NCI-H82 (cell line): ENCODE results near the gene SLC30A7.
A peak's percentile ranks its signal among the peaks of the same experiment; 100 is the strongest.
"Not testable (repeated sequence)": the region's sequence is repeated elsewhere in the genome, so short reads cannot be mapped to it uniquely, and the experiment has no call there.

ENCODE experiments used
- DNase-seq: peaks from one replicate; lab custom pipeline; 2025; lab: John Stamatoyannopoulos, UW

SLC30A7 gene

DNA sequence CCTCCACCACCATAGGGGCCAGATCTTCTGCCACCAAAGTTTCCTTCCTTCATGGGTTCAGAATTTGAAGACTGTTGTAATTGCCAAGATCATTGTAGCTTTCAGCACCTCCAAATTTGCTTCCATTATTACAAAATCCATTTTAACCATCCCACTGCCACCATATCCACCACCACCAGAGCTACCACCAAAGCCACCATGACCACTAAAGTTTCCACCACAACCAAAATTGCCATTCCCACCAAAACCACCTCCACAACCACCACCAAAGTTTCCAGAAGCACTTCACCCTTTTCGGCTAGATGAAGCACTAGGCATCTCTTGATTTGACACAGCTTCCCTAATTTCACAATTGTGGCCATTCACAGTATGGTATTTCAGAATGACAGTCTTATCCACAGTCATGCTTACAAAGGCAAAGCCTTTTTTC, 45.2 kb downstream of the SLC30A7 start:
- DNase-seq: no peak

DNA sequence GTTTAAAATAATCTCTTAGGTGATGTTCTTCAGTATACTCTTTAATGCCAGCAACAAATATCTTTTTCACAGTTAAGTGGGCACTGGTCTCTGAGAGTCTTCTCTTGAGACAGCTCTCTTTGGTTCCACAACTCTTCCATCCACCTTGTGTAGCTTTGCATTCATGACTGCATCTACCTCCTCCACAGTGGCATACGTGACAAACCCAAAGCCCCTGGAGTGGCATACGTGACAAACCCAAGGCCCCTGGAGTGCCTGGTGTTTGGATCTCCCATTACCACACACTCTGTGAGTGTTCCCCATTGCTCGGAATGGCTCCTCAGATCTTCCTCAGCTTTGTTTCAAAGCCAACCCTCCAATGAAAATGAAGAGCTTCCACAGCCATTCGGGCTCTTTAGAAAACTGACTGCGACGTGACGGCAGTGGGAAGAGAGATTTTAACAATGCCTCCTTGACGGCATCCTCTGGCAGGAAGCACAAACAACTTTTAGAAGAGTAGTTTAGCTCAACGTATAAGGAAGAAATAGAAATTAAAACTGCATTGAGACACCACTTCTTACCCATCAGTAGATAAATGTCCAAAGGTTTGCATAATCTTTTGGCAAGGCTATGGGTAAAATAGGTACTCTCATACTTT, 45.8 kb downstream of the SLC30A7 start:
- DNase-seq: no peak

DNA sequence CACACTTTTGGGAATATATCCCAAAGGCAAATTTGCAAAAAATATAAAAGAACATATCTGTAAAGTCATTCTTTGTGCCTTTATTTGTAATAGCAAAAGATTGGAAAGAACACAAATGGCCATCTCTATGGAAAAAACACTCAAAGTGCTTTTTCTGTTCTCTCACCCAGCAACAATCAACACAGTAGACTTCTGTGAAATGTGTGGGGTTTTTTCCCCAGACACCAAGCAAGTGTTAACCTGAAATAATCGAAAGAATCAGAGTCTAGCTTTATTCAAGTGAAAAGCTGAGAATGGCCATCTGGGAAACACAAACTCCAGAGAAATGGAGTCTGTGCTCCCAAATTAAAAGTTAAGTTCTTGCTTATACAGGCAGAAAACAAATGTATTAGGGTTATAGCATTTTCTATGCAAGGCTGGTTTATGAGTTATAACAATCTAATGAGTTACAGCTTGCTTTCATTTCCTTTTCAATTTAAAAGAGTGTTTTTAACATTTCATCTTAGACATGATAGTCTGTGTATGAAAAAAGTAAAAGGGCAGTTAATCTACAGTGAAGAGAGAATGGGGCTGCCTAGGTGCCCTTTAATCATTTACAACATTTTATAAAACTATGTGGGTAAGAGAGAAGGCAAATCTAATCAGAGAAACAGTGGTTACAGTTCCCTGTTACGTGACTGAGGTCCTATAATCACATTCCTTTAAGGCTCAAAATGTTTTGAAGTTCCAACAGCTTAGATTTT, 46.6 kb downstream of the SLC30A7 start:
- DNase-seq: no peak

DNA sequence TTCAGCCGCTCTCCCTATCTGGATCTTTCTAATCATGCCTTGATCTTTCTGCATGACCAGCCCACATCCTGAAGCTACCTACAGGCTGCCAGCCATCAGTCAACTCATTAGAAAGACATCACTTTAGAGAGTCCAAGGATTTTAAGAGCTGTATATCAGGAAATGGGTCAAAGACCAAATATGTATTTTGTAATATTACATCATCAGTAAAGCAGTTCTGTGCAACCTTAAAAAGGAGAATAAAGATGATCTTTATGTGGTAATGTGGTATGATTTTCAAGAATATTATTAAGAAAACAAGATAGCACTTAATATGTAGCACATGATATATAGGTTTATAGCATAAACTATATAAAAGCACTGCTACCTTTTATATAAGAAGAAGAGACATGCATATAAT, 47.6 kb downstream of the SLC30A7 start:
- DNase-seq: no peak

DNA sequence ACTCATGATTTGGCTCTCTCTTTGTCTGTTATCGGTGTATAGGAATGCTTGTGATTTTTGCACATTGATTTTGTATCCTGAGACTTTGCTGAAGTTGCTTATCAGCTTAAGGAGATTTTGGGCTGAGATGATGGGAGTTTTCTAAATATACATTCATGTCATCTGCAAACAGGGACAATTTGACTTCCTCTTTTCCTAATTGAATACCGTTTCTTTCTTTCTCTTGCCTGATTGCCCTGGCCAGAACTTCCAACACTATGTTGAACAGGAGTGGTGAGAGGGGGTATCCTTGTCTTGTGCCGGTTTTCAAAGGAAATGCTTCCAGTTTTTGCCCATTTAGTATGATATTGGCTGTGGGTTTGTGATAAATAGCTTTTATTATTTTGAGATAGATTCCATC, 50.2 kb downstream of the SLC30A7 start:
- not testable (repeated sequence) for DNase-seq

DNA sequence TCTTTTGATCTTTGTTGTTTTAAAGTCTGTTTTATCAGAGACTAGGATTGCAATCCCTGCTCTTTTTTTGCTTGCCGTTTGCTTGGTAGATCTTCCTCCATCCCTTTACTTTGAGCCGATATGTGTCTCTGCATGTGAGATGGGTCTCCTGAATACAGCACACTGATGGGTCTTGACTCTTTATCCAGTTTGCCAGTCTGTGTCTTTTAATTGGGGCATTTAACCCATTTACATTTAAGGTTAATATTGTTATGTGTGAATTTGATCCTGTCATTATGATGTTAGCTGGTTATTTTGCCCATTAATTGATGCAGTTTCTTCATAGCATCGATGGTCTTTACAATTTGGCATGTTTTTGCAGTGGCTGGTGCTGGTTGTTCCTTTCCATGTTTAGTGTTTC, 51.9 kb downstream of the SLC30A7 start:
- DNase-seq: not testable (repeated sequence)

DNA sequence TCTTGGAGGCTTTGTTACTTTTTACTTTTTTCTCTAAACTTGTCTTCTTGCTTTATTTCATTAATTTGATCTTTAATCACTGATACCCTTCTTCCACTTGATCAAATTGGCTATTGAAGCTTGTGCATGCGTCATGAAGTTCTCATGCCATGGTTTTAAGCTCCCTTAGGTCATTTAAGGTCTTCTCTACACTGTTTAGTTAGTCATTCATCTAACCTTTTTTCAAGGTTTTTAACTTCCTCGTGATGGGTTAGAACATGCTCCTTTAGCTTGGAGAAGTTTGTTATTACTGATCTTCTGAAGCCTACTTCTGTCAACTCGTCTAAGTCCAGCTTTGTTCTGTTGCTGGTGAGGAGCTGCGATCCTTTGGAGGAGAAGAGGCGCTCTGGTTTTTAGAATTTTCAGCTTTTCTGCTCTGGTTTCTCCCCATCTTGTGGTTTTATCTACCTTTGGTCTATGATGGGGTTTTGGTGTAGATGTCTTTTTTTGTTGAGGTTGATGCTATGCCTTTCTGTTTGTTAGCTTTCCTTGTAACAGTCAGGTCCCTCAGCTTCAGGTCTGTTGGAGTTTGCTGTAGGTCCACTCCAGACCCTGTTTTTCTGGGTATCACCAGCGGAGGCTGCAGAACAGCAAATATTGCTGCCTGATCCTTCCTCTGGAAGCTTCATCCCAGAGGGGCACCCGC, 53.0 kb downstream of the SLC30A7 start:
- DNase-seq: not testable (repeated sequence)

DNA sequence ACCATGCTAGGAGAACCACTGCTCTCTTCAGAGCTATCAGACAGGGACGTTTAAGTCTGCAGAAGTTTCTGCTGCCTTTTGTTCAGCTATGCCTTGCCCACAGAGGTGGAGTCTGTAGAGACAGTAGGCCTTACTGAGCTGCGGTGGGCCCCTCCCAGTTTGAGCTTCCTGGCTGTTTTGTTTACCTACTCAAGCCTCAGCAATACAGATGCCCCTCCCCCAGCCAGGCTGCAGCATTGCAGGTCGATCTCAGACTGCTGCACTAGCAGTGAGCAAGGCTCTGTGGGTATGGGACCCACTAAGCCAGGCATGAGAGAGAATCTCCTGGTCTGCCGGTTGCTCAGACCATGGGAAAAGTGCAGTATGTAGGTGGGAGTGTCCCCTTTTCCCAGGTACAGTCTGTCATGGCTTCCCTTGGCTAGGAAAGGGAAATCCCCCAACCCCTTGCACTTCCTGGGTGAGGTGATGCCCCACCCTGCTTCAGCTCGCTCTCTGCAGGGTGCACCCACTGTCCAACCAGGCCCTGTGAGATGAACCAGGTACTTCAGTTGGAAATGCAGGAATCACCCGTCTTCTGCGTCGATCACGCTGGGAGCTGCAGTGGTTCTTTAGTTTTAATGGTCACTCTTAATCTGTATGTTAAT, 53.7 kb downstream of the SLC30A7 start:
- peak; percentile 68 for DNase-seq

DNA sequence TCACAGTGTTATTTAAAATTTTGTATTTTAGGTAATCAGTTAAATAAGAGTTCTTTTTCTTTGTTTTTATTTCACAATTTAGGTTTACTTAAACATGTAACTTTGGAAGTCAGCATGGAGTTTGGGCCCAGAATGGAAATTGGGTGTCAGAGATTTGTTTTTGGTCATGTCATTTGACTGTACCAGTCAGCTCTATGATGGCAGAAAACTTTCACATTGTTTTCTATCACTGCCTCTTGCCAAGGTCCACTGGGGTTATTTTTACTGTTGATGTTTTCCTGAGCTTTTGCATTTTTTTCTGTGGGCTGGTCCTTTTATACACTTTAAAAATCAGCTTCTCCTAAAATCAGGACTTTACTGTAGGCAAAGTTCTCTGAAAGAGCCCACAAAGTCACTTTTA, 54.4 kb downstream of the SLC30A7 start:
- DNase-seq: no peak

DNA sequence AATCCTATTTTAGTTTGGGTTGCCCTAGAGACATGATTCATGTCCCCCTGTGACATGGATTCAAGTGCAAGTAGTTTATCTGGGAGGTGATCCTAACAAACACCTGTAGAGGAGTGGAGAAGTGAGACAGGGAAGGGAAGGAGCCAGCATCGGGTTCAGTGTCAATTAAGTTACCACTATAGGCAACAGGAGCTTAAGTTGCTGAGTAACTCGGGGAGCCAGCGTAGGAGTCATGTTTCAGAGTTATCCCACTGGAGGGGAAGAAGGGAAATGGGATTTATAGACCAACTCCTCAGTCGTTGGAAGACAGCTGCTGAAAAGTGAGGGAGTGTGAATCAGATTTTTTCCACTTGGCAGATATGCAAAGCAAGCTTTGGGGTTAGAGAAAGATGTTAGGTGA, 54.9 kb downstream of the SLC30A7 start:
- peak; percentile 85 for DNase-seq

DNA sequence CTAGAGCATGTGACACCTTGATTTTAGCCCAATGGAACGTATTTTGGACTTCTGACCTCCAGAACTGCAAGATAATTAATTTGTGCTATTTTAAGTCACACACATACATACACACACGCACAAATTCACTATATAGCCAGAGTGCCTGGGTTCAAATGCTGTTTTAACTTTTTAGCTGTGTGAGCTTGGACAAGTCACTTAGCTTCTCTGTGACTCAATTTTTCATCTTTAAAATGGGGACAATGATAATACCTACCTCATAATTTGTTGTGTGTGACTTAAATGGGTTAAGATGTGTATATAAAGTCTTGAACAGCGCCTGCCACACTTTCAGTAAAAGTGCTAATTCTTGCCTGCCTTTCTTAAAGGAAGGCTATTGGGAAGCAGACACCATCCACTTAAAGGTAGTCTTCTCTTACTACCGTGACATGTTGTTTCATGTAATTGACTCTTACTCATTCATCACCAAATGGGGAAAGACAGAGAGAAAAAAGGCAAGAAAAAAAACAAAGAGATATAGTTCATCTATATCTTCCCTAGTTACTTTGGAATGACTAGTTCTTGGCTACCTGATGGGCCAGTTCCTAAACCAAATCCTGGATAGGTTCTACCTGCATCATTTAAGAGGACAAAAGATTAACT, 56.3 kb downstream of the SLC30A7 start:
- DNase-seq: no peak

DNA sequence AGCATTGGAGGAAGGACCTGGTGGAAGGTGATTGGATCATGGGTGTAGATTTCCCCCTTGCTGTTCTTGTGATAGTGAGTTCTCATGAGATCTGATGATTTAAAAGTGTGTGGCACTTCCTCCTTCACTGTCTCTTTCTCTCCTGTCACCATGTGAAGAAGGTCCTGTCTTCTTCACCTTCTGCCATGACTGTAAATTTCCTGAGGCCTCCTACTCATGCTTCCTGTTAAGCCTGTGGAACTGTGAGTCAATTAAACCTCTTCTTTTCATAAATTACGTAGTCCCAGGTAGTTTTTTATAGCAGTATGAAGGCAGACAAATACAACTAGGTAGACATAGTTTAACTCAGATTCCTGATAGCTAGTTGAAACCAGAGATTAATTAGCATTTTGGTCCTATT, 57.1 kb downstream of the SLC30A7 start:
- not testable (repeated sequence) for DNase-seq

DNA sequence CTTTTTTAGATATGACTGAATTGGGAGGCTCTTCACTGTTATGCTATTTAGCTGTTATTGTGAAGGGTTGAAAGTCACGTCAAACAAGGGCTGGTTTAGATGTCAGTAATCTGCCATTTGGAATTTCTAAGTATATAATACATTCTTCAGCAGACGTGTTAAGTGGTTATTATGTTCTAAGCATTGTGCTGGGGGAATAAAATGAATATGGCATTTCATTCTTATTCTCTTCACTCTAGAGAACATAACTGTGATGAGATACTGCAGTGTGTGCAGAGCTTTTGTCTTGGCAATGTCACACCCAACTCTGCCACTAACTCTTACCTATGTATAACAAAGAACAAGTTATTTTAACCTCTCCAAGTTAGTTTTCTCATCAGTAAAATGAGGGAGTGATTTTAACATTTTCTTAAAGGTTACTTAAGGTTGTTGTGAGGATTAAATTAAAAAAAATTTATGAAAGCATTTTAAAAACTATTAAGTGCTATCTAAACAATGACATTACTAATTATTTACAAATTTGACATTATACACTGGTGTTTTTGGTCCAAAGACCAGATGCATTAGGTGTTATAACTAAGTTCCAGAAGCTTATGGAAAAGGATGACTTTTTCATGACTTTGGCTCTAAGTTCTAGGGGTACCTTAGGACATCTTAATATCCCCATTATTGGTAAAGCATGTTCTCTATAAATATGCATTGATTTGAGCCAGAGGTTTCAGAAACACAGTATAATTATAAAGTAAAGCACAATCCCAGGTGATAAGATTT, 58.3 kb downstream of the SLC30A7 start:
- DNase-seq: no peak

DNA sequence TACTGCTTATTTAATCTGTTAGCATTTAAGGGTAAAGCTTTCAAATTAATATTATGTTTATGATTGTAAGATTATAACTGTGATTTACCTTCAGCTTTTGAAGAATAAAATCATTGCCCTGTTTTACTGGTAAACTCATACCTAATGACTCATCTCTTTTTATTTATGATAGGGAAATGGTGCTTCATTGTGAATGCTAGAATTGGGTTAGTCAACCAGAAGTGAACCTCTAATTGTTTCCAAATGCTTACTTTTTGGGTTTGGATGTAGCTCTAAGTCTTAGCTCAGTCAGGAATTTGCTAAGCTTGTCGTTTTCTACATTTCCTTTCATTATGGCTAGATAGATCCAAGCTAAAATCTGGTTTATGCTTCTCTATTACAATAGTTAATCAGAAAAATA, 59.4 kb downstream of the SLC30A7 start:
- DNase-seq: no peak

DNA sequence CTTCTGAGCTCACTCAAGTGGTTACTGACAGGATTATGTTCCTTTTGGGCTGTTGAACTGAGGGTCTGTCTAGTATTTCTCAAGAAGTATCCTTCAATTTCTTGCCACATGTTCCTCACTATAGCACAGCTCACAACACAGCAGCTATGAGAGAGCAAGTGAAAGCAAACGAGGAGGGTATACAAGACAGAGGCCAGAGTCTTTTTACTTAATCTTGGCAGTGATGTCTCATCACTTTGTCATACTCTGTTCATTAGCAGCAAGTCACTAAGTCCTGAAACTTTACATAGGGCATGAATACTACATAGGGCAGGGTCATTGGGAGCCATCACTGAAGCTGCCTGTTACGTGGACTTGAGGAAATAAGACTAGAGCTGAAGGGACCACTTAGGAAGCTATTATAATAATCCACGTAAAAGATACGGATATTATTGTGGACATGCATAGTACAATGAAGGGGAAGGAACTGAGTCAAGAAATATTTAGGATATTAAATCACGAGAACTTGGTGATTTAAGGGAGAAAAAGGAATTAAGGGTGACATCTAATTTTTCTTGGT, 63.7 kb downstream of the SLC30A7 start:
- no peak for DNase-seq

DNA sequence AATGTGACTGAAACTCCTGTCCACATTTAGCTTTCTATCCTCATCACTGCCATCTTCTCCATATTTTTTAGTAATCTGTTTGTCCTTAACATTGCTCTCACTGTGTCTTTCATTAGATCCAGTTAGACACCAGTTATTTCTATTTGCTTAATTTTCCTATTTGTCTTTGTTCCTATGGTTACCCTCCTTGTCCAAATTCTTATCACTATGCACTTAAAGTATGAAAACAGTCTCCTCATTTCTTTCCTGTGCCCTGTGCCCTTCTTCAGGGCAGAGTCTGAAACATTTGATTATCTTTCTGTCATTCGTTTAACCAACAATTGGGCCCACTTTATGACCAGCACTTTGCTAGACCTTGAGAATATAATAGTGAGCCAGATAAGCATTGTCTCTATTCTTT, 64.2 kb downstream of the SLC30A7 start:
- no peak for DNase-seq

DNA sequence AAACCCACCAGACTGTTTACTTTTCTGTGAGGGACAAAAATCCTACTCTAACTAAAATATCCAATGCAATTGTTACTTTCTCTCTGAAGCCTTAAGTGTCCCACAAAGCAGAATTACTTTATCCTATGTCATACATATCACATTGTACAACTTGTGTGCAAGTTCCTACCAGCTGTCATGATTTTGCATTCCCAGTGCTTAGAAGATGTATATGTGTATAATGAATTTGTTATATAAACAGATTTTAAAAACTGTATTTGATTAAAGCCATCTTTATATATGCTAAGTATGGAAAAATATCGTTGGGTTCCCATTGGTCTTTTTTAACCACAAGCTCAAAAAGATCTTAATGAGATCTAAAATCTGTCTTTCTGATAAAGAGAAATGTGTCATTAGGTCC, 72.7 kb downstream of the SLC30A7 start:
- DNase-seq: no peak

DNA sequence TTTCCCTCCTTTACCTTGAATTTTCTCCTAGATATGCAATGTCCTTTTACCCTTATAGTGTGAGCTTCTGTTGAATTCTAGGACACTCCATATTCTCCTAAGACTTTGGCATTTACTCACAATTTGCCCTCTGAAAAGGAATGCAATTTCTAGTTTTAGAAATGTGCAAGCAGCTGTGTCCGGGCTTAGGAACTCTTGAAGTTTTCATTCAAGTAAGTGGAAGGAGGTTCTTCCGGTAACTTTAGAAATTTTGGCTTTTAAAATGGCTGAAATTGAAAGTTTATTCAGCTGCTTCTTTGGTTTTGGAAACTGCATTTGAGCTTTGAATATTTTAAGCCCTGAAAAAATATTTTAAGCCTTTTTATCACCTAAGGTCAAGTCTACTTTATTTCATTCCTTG, 73.4 kb downstream of the SLC30A7 start:
- no peak for DNase-seq

DNA sequence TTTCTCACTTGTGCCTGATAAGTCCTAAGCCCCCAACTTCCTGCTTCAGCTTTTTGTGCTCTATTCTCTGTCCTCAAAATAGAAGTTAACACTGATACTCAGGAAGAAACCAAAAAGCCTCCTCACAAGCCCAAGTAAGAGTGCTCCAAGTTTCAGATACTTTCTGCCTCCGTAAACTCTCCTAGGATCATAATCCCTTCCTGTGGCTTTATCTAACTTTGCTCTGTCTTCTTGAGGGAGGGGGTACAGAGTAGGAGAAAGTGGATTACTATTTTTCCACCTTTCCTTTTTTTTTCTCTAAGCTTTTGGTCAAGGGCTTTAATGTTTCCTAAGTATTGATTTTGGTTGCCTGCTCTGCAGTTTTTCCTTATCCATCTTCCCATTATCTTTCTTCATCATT, 75.1 kb downstream of the SLC30A7 start:
- no peak for DNase-seq

DNA sequence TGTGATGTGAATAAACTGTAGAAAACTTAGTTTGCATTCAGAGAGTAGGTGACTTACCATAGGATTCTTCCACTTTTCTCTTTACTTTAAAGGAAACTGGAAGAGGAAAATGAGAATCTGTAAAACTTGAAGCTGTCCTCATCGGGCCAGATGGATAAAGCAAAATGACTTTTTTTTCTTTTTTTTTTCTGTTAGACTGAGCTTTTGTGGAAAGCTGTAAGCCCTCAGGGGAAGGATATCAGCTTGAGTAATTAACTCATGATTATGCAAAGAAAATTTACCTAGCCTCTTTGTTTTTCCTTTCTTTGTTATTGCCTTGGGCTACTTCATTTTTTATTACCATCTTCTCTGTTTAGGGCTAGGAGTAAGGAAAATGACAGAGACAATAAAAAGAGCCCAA, 76.3 kb downstream of the SLC30A7 start:
- no peak for DNase-seq

DNA sequence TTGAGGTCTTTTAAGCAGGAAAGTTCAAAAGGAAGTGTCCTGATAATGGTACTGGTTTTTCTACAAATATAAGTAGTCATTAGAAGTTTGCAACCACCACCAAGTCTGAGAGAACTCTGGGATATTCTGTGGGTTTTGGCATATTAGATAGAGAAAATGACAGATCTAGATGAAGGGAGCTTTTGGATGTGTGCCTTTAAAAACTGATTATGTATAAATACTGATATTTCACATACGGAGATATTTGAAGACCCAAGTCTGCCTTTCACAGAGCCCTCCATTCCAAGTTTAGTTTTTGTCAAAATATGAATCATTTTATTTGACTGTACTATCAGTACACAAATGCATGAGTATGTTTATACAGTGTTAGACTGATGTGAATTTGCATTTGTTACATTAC, 81.0 kb downstream of the SLC30A7 start:
- no peak for DNase-seq
